Panc1 (cell line): ENCODE data around the gene ERG. TPM values are rescaled to one million over a fixed set of nuclear protein-coding genes. Genes with fewer than 3 reads are reported as not detected.
A peak's percentile ranks its signal among the peaks of the same experiment; 100 is the strongest.

Experiments
- ATAC-seq: fragments of 200-7000 bp; cut with Tn5 transposase; 2 replicates; pipeline ENCODE4 v1.9.1; 2020; ENCODE audit warnings: mild to moderate bottlenecking, moderate library complexity
- BruUV-seq: library from RNA; stranded (reverse); fragments of 400-500 nt; replicated peaks from 2 replicates; lab custom pipeline; 2021; lab: Mats Ljungman, UMichigan
- CTCF ChIA-PET: fragments of 300-600 bp; sonication (Branson Sonifier 250); formaldehyde crosslinking; loops from one replicate; lab custom pipeline; 2022; ENCODE audit warnings: antibody characterized with exemption; lab: Charles Lee
- POLR2A ChIA-PET: fragments of 300-600 bp; sonication (Branson Sonifier 250); formaldehyde crosslinking; loops from one replicate; lab custom pipeline; 2022; ENCODE audit warnings: antibody characterized with exemption; lab: Charles Lee
- DNase-seq: peaks from one replicate; pipeline ENCODE4 v3.0.0-alpha.2; 2010; ENCODE audit warnings: low read depth, low spot score
- H3K27ac ChIP-seq: 2 replicates; pipeline ENCODE4 v1.5.1; 2011; ENCODE audit warnings: mild to moderate bottlenecking, low read length, inconsistent platforms
- H3K27me3 ChIP-seq: fragments of 200-500 bp; sonication (Bioruptor generic); 2 replicates; pipeline ENCODE4 v1.6.0; 2014; ENCODE audit warnings: low read length, inconsistent platforms; ENCODE audit not compliant: control insufficient read depth, insufficient read depth
- H3K36me3 ChIP-seq: fragments of 200-500 bp; sonication (Bioruptor generic); 2 replicates; pipeline ENCODE4 v1.5.1; 2014; ENCODE audit warnings: inconsistent platforms, mild to moderate bottlenecking, low read length, moderate library complexity; ENCODE audit not compliant: control insufficient read depth, insufficient read depth
- H3K4me1 ChIP-seq: 2 replicates; pipeline ENCODE4 v1.5.1; 2011; ENCODE audit warnings: inconsistent platforms, mild to moderate bottlenecking, low read length, moderate library complexity; ENCODE audit not compliant: control insufficient read depth, insufficient read depth
- H3K4me3 ChIP-seq, 2 experiments: 2 replicates each; pipeline ENCODE4 v1.5.1; 2011 to 2012; ENCODE audit warnings: low read depth in 2 of 2, low read length in 2 of 2, mild to moderate bottlenecking in 2 of 2, inconsistent platforms in 1 of 2, moderate library complexity in 1 of 2
- H3K9me3 ChIP-seq: fragments of 200-500 bp; sonication (Bioruptor generic); 2 replicates; pipeline ENCODE4 v1.5.1; 2014; ENCODE audit warnings: low read depth, mild to moderate bottlenecking, inconsistent platforms, low read length, moderate library complexity; ENCODE audit not compliant: control insufficient read depth, insufficient read depth
- POLR2AphosphoS5 ChIP-seq: IDR thresholded peaks from 2 replicates; pipeline ENCODE4 v1.6.1; 2012; ENCODE audit warnings: mild to moderate bottlenecking, low read depth, low read length, moderate library complexity
- SIN3A ChIP-seq: IDR thresholded peaks from 2 replicates; pipeline ENCODE4 v1.6.1; 2012; ENCODE audit warnings: low read depth, mild to moderate bottlenecking, low read length, moderate library complexity, borderline replicate concordance; ENCODE audit not compliant: insufficient read depth
- TCF7L2 ChIP-seq: IDR thresholded peaks from 2 replicates; pipeline ENCODE4 v1.6.1; 2011; ENCODE audit warnings: mild to moderate bottlenecking, low read depth, low read length, inconsistent platforms
- in situ Hi-C: cut with HindIII; loops from 2 replicates; pipeline ENCODE4 v1.10.0; 2016; ENCODE audit warnings: low sequenced_read_pairs, low pct_unique_long_range_greater_than_20kb
- intact Hi-C: fragments of 100-400 bp; cut with micrococcal nuclease; formaldehyde crosslinking; loops from one replicate; pipeline ENCODE4 v1.10.0; 2022; ENCODE audit not compliant: unreplicated experiment
- total RNA-seq: library from RNA; stranded (reverse); gene quantifications from one replicate; pipeline ENCODE4 v1.2.1, GENCODE V29; 2021; ENCODE audit not compliant: unreplicated experiment
- TF ChIP-seq, protein P1 (sequence below), 2 experiments: IDR thresholded peaks; 2 replicates each; pipeline ENCODE4 v1.6.1; 2011 to 2012; ENCODE audit warnings: low read depth in 2 of 2, control low read depth in 1 of 2, low read length in 1 of 2, mild to moderate bottlenecking in 1 of 2, moderate library complexity in 1 of 2; ENCODE audit not compliant: insufficient read depth in 1 of 2
- TF ChIP-seq, protein P2 (sequence below): fragments of 450-650 bp; IDR thresholded peaks from 2 replicates; pipeline ENCODE4 v1.5.1; 2017; ENCODE audit warnings: mild to moderate bottlenecking

Gene ERG
- total RNA-seq, 1 experiment from 2014 or later = 0.49 TPM

DNA sequence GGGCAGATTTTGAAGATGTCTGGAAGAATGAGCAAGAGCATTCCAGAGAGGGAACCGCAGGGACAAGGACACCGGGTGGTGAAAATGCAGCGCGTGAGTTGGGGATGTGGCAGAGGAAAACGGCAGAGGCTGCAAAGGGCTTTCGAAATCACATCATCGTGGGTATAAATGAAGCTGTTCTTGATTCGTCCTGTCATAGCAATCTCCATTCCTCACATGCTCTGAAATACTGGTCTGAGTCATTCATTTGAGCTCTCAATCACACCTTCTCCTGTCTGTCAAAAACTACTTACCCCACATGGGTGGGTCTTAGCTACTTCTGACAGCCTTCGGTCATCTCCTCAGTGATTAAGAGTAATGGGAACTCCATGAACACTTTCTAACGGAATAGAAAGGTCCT, 81.5 kb downstream of the ERG start:
- H3K4me3 ChIP-seq = no peak overlapping the region
- in situ Hi-C loops = no loop called here
- ChIA-PET POLR2A (no interaction called here), CTCF (no interaction called here)
- intact Hi-C loops = no loop called here
- H3K4me1 ChIP-seq = no peaks in the 10 kb centered on the region
- no TSS peak for BruUV-seq
- H3K36me3 ChIP-seq = no peaks in the 10 kb centered on the region
- DNase-seq (no peak), ATAC-seq (no peak)
- H3K9me3 ChIP-seq = no peaks in the 10 kb centered on the region
- TF ChIP-seq, protein P1, sequence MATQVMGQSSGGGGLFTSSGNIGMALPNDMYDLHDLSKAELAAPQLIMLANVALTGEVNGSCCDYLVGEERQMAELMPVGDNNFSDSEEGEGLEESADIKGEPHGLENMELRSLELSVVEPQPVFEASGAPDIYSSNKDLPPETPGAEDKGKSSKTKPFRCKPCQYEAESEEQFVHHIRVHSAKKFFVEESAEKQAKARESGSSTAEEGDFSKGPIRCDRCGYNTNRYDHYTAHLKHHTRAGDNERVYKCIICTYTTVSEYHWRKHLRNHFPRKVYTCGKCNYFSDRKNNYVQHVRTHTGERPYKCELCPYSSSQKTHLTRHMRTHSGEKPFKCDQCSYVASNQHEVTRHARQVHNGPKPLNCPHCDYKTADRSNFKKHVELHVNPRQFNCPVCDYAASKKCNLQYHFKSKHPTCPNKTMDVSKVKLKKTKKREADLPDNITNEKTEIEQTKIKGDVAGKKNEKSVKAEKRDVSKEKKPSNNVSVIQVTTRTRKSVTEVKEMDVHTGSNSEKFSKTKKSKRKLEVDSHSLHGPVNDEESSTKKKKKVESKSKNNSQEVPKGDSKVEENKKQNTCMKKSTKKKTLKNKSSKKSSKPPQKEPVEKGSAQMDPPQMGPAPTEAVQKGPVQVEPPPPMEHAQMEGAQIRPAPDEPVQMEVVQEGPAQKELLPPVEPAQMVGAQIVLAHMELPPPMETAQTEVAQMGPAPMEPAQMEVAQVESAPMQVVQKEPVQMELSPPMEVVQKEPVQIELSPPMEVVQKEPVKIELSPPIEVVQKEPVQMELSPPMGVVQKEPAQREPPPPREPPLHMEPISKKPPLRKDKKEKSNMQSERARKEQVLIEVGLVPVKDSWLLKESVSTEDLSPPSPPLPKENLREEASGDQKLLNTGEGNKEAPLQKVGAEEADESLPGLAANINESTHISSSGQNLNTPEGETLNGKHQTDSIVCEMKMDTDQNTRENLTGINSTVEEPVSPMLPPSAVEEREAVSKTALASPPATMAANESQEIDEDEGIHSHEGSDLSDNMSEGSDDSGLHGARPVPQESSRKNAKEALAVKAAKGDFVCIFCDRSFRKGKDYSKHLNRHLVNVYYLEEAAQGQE (IDR thresholded peaks at IDR 0.05; ENCODE audit: insufficient read depth in 1 of 2, low read depth in 2 of 2, low read length in 1 of 2) = no peak
- no peak for TF ChIP-seq TCF7L2
- no peak for TF ChIP-seq SIN3A
- no peak for TF ChIP-seq POLR2AphosphoS5
- TF ChIP-seq, protein P2, sequence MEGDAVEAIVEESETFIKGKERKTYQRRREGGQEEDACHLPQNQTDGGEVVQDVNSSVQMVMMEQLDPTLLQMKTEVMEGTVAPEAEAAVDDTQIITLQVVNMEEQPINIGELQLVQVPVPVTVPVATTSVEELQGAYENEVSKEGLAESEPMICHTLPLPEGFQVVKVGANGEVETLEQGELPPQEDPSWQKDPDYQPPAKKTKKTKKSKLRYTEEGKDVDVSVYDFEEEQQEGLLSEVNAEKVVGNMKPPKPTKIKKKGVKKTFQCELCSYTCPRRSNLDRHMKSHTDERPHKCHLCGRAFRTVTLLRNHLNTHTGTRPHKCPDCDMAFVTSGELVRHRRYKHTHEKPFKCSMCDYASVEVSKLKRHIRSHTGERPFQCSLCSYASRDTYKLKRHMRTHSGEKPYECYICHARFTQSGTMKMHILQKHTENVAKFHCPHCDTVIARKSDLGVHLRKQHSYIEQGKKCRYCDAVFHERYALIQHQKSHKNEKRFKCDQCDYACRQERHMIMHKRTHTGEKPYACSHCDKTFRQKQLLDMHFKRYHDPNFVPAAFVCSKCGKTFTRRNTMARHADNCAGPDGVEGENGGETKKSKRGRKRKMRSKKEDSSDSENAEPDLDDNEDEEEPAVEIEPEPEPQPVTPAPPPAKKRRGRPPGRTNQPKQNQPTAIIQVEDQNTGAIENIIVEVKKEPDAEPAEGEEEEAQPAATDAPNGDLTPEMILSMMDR = no peak
- no peaks in the 10 kb centered on the region for H3K27me3 ChIP-seq
- no peak overlapping the region for H3K27ac ChIP-seq

DNA sequence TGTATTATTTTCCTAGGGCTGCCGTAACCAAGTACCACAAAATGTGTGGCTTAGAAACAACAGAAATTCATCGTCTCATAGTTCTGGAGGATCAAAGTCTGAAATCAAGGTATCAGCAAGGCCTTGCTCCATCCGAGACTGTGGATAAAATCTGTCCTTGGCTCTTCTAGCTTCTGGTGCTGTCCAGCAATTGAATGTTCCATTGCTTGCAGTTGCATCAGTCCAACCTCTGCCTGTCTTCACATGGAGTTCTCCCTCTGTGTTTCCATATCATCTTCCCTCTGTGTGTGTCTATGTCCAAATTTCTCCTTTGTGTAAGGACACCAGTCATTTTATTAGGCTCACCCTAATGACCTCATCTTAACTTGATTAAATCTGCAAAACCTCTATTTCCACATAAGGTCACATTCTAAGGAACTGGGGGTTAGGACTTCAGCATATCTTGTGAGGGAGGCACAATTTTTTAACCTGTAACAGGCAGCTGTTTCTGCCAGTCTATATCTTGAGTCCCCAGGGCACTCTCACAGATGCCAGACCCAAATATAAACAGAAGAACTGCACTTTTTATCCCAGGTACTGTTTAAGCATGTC, 84.2 kb downstream of the ERG start:
- Histone ChIP-seq H3K9me3 (no peaks in the 10 kb centered on the region), H3K36me3 (no peaks in the 10 kb centered on the region), H3K27me3 (no peaks in the 10 kb centered on the region), H3K4me3 (no peak overlapping the region), H3K27ac (no peak overlapping the region), H3K4me1 (no peaks in the 10 kb centered on the region)
- no peak for ATAC-seq
- CTCF ChIA-PET = no interaction called here
- no TSS peak for BruUV-seq
- DNase-seq = no peak
- TF ChIP-seq, protein P1 (IDR thresholded peaks at IDR 0.05; ENCODE audit: insufficient read depth in 1 of 2, low read depth in 2 of 2, low read length in 1 of 2) = 0 out of 4 replicates have a peak, but pooled peaks have one; percentile 34 to 47
- TF ChIP-seq TCF7L2 = no peak
- TF ChIP-seq, protein P2 = no peak
- POLR2A ChIA-PET = no interaction called here
- in situ Hi-C loops (no loop called here), intact Hi-C loops (no loop called here)
